HEK293T (cell line): ENCODE data around the gene ATP9A.

Experiments used
- ARNT ChIP-seq: fragments of 450-650 bp; IDR thresholded peaks from 2 replicates; pipeline ENCODE4 v1.6.1; 2017; ENCODE audit warnings: mild to moderate bottlenecking
- CTBP1 ChIP-seq: fragments of 450-650 bp; IDR thresholded peaks from 2 replicates; pipeline ENCODE4 v1.6.1; 2016; ENCODE audit warnings: borderline replicate concordance
- FOXA1 ChIP-seq: fragments of 450-650 bp; IDR thresholded peaks from 2 replicates; pipeline ENCODE4 v1.6.1; 2016; ENCODE audit warnings: mild to moderate bottlenecking
- FOXM1 ChIP-seq: fragments of 450-650 bp; IDR thresholded peaks from 2 replicates; pipeline ENCODE4 v1.6.1; 2017; ENCODE audit warnings: mild to moderate bottlenecking, borderline replicate concordance
- LEF1 ChIP-seq: fragments of 450-650 bp; IDR thresholded peaks from 2 replicates; pipeline ENCODE4 v1.6.1; 2017; ENCODE audit warnings: mild to moderate bottlenecking, borderline replicate concordance
- SP1 ChIP-seq: fragments of 450-650 bp; IDR thresholded peaks from 2 replicates; pipeline ENCODE4 v1.6.1; 2017
- TARDBP ChIP-seq: fragments of 450-650 bp; IDR thresholded peaks from 2 replicates; pipeline ENCODE4 v1.6.1; 2016
- ZNF384 ChIP-seq: fragments of 450-650 bp; IDR thresholded peaks from 2 replicates; pipeline ENCODE4 v1.6.1; 2016
- TF ChIP-seq, protein P1 (sequence below): fragments of 450-650 bp; IDR thresholded peaks from 2 replicates; pipeline ENCODE4 v1.6.1; 2016

DNA sequence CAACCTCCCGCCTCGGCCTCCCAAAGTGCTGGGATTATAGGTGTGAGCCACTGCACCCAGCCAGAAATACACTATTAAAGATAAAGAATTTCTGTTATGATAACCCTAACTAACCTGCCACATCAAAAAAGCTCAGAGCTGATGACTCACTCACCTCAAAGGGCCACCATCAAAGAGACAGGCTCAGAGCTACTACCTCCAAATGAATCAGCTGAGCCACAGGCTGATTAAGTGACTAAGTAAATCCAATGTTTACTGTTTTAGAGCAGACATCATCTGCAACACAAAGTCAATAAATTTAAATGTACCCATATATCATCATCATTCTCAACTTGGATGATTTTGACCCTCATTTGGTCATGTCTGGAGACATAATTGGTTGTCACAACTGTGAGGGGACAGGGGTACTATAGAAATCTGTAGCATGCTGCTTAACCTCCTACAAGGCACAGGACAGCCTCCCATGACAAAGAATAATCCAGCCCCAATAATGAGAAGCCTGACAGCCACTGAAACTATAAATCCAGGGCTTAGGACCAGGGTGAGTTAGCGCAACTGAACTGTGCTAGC is 106.5 kb downstream of the ATP9A start:
- TF ChIP-seq CTBP1 (no peak), ARNT (no peak), TARDBP (no peak), SP1 (no peak), LEF1 (no peak), ZNF384 (no peak), FOXA1 (no peak), FOXM1 (no peak)
- TF ChIP-seq, protein P1, sequence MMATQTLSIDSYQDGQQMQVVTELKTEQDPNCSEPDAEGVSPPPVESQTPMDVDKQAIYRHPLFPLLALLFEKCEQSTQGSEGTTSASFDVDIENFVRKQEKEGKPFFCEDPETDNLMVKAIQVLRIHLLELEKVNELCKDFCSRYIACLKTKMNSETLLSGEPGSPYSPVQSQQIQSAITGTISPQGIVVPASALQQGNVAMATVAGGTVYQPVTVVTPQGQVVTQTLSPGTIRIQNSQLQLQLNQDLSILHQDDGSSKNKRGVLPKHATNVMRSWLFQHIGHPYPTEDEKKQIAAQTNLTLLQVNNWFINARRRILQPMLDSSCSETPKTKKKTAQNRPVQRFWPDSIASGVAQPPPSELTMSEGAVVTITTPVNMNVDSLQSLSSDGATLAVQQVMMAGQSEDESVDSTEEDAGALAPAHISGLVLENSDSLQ = no peak; the same call in none of the 2 replicates
